Measurements from ENCODE around the gene PROSER3.

PROSER3 gene

DNA sequence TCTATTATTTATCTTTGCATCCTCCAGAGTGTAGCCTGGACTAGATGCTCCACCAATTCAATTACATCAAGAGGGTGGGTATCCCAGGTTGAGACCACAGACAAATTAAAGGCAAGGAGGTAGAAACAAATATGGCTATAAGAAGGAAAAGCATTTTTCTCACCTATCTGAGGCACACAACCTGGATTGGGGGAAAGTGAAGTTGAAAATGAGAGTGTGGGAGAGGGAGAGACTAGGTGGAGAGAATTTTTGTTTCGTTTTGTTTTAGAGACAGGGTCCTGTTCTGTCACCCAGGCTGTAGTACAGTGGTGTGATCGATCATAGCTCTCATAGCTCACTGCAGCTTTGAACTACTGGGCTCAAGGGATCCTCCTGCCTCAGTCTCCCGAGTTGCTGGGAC is 60.5 kb downstream of the PROSER3 start:
- peaks cover 4% of the 10 kb centered on the region; the same call in 1 of the 2 replicates for H3K27me3 ChIP-seq (ENCODE audit: control insufficient read depth, low read length)

More for the DNA sequence above, 60.5 kb downstream of the PROSER3 start:
- peaks cover 3% of the 10 kb centered on the region; the same call in 1 of the 2 replicates for H3F3A ChIP-seq (ENCODE audit: control insufficient read depth, insufficient read depth)
- TF ChIP-seq, protein P1, sequence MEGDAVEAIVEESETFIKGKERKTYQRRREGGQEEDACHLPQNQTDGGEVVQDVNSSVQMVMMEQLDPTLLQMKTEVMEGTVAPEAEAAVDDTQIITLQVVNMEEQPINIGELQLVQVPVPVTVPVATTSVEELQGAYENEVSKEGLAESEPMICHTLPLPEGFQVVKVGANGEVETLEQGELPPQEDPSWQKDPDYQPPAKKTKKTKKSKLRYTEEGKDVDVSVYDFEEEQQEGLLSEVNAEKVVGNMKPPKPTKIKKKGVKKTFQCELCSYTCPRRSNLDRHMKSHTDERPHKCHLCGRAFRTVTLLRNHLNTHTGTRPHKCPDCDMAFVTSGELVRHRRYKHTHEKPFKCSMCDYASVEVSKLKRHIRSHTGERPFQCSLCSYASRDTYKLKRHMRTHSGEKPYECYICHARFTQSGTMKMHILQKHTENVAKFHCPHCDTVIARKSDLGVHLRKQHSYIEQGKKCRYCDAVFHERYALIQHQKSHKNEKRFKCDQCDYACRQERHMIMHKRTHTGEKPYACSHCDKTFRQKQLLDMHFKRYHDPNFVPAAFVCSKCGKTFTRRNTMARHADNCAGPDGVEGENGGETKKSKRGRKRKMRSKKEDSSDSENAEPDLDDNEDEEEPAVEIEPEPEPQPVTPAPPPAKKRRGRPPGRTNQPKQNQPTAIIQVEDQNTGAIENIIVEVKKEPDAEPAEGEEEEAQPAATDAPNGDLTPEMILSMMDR (IDR thresholded peaks at IDR 0.05; ENCODE audit: low read depth, low read length, poor library complexity, severe bottlenecking), result no peak
- no peak for TF ChIP-seq EZH2phosphoT487 (IDR thresholded peaks at IDR 0.05; ENCODE audit: borderline replicate concordance, low read length)
- H3K4me1 ChIP-seq (ENCODE audit: control insufficient read depth, low read length), result peaks cover 4% of the 10 kb centered on the region
- no peaks in the 10 kb centered on the region for H3K36me3 ChIP-seq (ENCODE audit: control insufficient read depth, low read length)
- no peaks in the 10 kb centered on the region for H3K9me2 ChIP-seq (replicated peaks; ENCODE audit: control insufficient read depth, low read length)
- no peak overlapping the region for H3K4me2 ChIP-seq (ENCODE audit: low read length)
- no peaks in the 10 kb centered on the region for H3K79me2 ChIP-seq (ENCODE audit: control insufficient read depth, low read length)
- no peak overlapping the region for H3K27ac ChIP-seq (ENCODE audit: low read depth, low read length)
- H3K9me3 ChIP-seq (ENCODE audit: control insufficient read depth, insufficient read depth, low read length), result no peaks in the 10 kb centered on the region
- no peak overlapping the region for H3K4me3 ChIP-seq (ENCODE audit: low read length)
- no peaks in the 10 kb centered on the region for H4K20me1 ChIP-seq (ENCODE audit: control insufficient read depth, insufficient read depth, low read depth, low read length)
